Hematopoietic multipotent progenitor cell treated with erythropoietin and hydrocortisone succinate and interleukin-3 and kit ligand, for 6 days (in vitro differentiated cells): Measurements from ENCODE around the gene RBFOX2.
"Not testable (repeated sequence)": the region's sequence is repeated elsewhere in the genome, so short reads cannot be mapped to it uniquely, and the experiment has no call there.

ENCODE experiments used
- DNase-seq: peaks from one replicate; pipeline ENCODE4 v3.0.0-alpha.2; 2015

Gene RBFOX2

DNA sequence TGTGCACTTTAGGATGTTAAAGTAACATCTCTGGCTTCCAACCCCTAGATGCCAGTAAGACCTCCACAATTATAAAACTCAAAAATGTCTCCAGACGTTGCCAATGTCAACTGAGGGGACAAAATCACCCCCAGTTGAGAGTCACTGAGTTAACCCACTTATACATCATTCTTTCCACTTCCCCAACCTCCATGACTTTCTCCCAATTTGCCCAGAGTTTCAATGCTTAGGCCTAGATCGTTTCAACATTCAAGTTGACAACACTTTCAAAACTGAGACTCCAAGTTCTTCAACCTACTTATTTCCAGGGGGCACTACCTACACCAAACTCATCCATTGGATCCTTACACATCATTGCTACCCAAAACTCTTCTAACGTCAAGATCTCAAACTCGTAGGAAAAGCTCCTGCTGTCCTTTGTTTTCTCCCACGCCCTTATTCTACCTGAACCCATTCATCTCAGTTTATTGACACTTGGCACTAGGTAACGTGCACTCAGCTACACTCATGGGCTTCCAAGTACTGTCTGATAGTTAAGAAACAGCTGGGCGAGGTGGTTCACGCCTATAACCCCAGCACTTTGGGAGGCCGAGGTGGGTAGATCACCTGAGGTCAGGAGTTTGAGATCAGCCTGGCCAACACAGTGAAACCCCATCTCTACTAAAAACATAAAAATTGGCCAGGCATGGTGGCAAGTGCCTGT lies 24.5 kb downstream of the RBFOX2 start:
- DNase-seq, result no peak

GRCh38 chr22:36002718-36003260 lies 25.8 kb downstream of the RBFOX2 start:
- no peak for DNase-seq

DNA sequence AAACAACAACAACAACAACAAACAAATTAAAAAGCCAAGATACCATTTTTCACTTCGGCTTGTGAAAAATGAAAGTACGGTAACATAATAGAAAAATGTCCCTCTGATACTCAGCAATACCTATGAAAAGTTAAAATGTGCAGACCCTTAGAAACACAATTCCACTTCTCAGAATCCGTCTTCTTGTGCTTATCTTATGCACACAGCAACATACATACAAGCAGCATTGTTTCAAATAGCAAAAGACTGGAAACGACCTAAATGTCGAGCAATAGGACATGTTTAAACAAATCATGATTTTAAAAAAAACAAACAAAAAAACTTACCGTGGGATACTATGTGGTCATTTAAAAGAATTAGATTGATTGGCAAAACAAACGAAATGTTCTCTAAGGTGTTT lies 26.5 kb downstream of the RBFOX2 start:
- no peak for DNase-seq

- DNase-seq, result no peak
These were observed 29.9 kb downstream of the RBFOX2 start for GRCh38 chr22:35998748-35999147.

GRCh38 chr22:35997438-35997837 lies 31.2 kb downstream of the RBFOX2 start:
- no peak for DNase-seq

DNA sequence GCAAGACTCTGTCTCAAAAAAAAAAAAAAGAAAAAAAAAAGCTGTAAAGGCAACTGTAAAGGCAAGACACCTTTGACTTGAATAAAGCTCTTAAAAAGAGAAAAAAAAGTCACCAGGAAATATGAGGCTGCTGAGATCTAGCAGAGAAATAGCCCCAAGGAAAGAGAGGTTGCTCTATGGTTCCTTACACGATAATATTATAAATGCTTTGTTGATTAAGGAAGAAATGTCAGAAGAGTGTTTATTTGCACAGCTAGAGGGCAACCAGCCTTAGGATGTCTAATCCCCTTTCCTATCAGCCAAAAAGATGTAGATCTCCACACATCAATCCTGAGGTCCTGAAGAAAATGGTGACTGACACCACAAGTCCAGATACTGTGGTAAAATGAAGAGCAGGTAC lies 32.0 kb downstream of the RBFOX2 start:
- DNase-seq, result no peak

- DNase-seq, result no peak
These were observed 32.9 kb downstream of the RBFOX2 start for GRCh38 chr22:35995772-35996171.

DNA sequence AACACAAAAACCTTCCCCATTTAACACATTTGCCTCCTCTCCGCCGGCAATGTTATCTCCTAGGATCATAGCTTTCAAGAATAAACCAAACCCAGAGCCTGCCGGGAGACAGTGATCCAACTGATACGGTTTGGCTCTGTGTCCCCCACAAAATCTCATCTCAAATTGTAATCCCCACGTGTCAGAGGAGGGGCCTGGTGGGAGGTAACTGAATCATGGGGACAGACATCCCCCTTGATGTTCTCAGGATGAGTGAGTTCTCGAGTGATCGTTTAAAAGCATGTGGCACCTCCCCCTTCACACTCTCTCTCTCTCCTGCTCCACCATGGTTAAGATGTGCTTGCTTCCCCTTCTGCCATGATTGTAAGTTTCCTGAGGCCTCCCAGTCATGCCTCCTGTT lies 33.3 kb downstream of the RBFOX2 start:
- no peak for DNase-seq

DNA sequence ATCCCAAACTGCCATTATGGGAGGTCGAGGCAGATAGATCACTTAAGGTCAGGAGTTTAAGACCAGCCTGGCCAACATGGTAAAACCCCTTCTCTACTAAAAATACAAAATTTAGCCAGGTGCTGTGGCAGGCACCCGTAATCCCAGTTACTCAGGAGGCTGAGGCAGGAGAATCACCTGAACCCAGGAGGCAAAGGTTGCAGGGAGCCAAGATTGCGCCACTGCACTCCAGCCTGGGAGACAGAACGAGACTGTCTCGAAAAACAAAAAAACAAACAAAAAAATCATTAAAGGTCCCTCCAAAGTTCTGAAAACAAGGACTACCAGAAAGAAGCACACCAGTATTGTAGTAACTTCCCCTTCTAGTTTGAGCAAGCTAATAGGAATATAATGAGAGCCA lies 34.9 kb downstream of the RBFOX2 start:
- not testable (repeated sequence) for DNase-seq

DNA sequence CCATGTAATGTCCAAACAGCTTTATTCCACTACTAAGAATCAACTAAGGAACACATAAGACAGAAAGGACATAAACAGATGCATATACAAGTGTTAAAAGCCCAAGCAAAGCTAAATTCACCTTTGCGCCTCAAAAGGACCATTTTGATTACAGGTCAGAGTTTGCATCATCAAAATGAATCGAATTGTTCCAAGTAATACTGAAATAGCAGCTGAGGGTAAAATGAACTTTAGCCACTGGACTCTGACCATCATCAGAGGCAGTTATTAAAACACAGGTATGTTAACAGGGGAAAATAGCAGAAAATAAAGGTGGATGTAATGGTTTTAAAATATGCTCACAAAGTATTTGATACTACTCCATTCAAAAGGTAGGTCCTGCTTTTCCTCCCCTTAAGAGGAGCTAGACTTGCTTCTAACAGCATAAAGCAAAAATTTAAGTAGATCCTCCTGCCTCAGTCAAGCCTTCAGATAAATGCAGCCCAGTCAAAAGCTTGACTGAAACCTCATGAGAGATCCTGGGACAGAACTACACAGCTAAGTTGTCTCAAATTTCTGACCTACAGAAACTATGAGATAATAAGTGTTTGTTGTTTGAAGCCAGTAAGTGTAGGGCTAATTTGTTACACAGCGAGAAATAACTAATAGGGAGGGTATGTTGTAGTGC lies 35.4 kb downstream of the RBFOX2 start:
- no peak for DNase-seq

DNA sequence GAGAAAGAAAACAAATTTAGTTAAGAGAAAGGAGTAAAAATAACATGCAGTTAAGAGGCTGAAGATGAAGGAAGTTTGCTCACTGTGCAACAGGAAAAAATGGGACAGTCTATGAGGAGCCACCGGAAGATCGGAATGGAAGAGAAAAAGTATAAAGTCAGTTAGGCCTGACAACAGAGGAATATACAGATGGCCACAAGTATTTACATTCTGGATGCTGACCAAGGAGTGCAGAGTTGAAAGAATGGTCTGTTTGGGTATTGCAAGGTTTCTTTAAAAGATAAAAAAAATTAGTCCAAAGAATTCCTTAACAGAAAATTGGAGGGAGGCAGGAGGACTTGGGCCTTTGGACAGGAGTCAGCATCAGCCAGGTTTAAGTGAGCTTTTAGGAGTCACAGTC lies 37.5 kb downstream of the RBFOX2 start:
- no peak for DNase-seq

GRCh38 chr22:35988030-35988429 lies 40.6 kb downstream of the RBFOX2 start:
- no peak for DNase-seq

DNA sequence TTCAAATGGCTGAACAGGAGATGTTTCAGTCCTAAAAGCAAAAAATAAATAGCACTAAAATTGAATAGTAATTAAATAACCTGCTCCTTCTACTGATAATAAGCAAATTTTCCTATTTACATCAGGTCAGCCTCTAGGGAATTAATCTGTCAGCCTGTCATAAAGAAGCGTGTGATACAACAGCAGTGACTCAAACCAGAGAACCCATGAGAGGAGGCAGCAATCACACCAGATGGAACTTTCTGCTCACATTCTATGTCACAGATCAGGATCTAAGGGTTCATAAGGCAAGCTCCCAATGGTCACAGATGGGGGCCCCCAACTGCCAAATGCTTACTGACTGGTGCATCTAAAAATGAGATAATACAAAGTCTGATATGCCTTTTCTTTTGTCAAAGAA lies 41.1 kb downstream of the RBFOX2 start:
- no peak for DNase-seq

GRCh38 chr22:35986088-35986487 lies 42.5 kb downstream of the RBFOX2 start:
- DNase-seq, result no peak

- DNase-seq, result no peak
These were observed 43.3 kb downstream of the RBFOX2 start for GRCh38 chr22:35985371-35985770.

DNA sequence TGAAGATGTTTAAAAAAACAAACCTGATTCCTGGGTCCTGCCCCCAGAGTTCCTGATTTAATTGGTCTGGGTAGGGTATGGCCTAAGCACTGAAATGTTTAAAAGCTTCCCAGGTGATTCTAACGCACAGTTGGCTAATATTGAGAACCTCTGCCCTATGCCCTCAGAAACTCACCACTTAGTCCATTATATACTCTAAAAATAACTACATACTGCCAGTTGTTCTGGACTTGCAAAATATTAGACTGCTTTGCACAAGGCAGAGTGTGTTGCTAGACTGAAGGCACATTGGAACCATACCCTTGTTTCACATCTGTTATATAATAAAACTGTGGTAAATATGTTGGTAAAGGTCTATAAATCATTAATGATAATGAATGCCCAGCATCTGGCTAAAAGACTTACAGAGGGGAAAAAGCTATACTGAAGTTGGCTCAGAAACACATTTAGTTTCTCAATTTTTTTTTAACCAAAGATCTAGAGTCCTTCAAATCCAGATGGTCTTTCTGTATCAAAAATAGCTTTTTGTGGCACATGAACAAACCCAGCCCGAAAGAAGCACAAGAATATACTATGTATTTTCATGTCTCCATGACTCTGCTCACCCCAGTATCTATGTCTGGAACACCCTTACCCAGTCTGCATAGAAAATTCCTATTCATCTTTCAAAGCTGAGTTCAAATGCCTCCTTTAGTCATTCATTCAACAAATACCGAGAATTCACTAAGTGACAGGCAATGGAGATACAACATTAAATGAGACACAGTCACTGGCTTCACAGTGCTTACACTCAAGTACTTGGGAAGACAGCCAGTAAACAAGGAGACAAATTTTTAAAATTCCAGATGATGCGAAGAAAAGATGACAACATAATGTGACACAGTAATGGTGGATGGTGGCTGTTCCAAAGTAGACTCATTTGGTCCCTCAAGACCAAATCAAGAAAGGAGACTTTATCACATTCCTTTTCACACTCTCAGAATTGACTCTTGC lies 44.1 kb downstream of the RBFOX2 start:
- DNase-seq, result no peak

- no peak for DNase-seq
These were observed 46.7 kb downstream of the RBFOX2 start for GRCh38 chr22:35981900-35982299.

DNA sequence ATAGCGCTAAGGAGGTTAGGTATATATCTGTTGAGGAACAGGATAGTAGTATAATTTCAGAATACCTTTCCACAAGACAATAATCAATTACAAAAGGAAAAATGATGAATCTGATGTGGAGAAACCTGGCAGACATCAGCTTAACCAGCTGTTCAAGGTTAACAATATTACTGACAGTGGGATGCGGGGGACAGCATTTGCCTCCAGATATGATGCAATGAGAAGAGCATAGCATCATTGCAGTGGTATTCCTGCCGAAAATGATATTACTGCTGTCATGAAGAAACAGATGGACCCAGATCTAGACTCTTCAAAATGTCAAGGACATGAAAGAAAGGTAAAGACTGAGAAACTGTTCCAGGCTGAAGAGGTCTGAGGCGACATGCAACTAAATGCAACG lies 49.7 kb downstream of the RBFOX2 start:
- no peak for DNase-seq

DNA sequence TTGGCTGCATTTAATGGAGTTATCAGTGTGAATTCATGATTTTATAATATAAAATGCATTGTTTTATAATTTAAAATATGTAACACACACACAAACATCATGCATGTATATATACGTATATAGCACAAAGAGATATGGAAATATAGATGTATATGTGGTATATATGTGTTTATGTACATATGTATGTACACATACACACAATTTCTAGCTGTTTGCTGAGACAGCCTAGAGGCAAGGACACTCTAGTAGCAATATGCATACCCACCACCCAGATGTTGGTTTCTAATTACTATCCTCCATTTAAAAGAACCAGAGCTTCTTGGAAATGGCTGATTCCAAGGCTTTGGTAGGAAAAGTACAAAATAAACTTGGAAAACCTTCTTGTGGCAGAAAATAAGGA lies 50.4 kb downstream of the RBFOX2 start:
- DNase-seq, result no peak

- no peak for DNase-seq
These were observed 51.5 kb downstream of the RBFOX2 start for GRCh38 chr22:35977136-35977535.

GRCh38 chr22:35973388-35973787 lies 55.2 kb downstream of the RBFOX2 start:
- DNase-seq, result no peak

GRCh38 chr22:35972559-35972958 lies 56.1 kb downstream of the RBFOX2 start:
- no peak for DNase-seq

DNA sequence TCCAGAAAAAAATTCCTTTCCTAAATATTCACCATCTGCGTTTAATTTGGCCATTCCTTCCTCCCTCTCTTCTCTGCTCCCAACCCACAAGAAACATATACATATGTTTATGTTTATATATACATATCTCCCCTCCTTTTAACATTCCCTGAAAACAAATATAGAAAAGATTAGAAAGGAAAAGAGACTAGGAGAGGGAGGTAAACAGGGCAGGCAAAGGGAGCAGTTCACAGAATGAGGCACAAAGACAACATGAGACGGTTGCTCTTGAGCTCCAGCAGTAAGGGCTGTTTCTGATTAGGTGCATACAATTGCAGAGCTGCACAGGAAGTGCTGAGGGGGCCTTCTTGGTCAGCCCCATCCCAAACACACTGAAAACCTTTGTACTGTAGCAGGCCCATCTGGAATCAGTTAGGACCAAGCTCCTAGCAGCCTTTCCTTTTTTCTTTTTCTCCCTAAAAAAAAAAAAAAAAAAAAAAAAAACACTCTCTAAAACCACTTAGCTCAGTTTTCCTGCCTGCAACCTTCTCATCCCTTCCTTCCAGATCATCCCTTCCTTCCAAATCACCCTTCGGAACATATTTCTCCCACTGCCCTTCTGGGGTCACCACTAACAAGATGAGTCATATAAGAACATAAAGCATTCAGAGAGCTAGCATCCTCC lies 57.0 kb downstream of the RBFOX2 start:
- no peak for DNase-seq
